Lower leg skin (tissue), 3 donors: ENCODE results near the gene BAD.

Source experiments
- POLR2A ChIP-seq, 2 donors: fragments of 450-650 bp; IDR thresholded peaks; one replicate each; pipeline ENCODE4 v1.6.1; 2016 to 2017; ENCODE audit warnings: antibody characterized with exemption in 2 of 2, mild to moderate bottlenecking in 1 of 2, moderate library complexity in 1 of 2
- TF ChIP-seq, protein P1 (sequence below), 3 donors: fragments of 450-650 bp; IDR thresholded peaks; one replicate each; pipeline ENCODE4 v1.5.1; 2016; ENCODE audit warnings: antibody characterized with exemption in 3 of 3, mild to moderate bottlenecking in 3 of 3, moderate library complexity in 2 of 3

DNA sequence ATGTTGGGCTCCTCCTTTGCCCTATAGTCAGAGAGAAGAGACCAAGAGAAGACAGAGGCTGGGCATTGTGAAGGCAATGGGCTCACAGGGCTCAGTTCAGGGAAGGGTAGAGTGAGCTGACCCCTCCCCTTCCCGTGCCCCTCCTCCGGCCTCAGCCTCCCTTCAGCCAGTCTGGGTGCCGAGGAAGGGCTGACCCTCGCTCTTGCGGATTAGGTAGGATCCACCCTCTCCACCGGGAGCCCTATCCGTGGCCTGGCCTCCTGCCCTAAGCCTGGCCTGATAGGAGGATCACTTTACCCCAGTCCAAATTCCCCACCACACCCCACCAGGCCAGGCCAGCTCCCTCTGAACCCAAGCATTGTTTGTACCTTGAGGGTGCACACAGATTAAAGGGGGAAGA, 35.9 kb downstream of the BAD start:
- no peak for TF ChIP-seq POLR2A (IDR thresholded peaks at IDR 0.05)
- TF ChIP-seq, protein P1, sequence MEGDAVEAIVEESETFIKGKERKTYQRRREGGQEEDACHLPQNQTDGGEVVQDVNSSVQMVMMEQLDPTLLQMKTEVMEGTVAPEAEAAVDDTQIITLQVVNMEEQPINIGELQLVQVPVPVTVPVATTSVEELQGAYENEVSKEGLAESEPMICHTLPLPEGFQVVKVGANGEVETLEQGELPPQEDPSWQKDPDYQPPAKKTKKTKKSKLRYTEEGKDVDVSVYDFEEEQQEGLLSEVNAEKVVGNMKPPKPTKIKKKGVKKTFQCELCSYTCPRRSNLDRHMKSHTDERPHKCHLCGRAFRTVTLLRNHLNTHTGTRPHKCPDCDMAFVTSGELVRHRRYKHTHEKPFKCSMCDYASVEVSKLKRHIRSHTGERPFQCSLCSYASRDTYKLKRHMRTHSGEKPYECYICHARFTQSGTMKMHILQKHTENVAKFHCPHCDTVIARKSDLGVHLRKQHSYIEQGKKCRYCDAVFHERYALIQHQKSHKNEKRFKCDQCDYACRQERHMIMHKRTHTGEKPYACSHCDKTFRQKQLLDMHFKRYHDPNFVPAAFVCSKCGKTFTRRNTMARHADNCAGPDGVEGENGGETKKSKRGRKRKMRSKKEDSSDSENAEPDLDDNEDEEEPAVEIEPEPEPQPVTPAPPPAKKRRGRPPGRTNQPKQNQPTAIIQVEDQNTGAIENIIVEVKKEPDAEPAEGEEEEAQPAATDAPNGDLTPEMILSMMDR (IDR thresholded peaks at IDR 0.05) = no peak
